HUES6 (cell line): ENCODE results near the gene FKBP1A.

Experiments
- H3K27ac ChIP-seq: 2 replicates; pipeline ENCODE4 v1.7.0; 2013; ENCODE audit warnings: low read depth, mild to moderate bottlenecking, low read length, inconsistent platforms
- H3K27me3 ChIP-seq: 2 replicates; pipeline ENCODE4 v1.6.1; 2013; ENCODE audit warnings: low read length; ENCODE audit not compliant: control insufficient read depth, insufficient read depth
- H3K36me3 ChIP-seq: 2 replicates; pipeline ENCODE4 v1.6.1; 2013; ENCODE audit warnings: low read length; ENCODE audit not compliant: control insufficient read depth, insufficient read depth
- H3K4me1 ChIP-seq: 2 replicates; pipeline ENCODE4 v1.6.1; 2013; ENCODE audit warnings: low read length; ENCODE audit not compliant: control insufficient read depth, insufficient read depth
- H3K4me3 ChIP-seq: 2 replicates; pipeline ENCODE4 v1.5.1; 2013; ENCODE audit warnings: low read depth, low read length
- H3K9ac ChIP-seq: one replicate; pipeline ENCODE4 v1.6.1; 2013; ENCODE audit warnings: mild to moderate bottlenecking, low read length
- H3K9me3 ChIP-seq: 2 replicates; pipeline ENCODE4 v1.6.1; 2013; ENCODE audit warnings: low read depth, low read length; ENCODE audit not compliant: control insufficient read depth, insufficient read depth

Gene FKBP1A

DNA sequence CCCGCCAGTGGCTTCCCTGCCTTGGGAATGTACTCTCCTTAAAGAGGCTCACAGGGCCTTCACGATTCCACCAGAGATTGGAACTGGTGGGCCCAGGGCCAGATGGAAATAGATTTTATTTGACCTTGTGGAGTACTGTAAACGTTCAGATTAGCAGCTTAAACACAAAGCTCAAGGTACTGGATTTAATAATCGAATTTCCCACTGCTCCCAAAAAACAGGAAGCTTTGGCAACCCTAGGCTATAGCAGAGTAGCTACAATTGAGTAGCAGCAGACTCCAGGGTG lies 71.3 kb downstream of the FKBP1A start:
- Histone ChIP-seq H3K27me3 (no peaks in the 10 kb centered on the region), H3K36me3 (no peaks in the 10 kb centered on the region), H3K4me3 (no peak overlapping the region), H3K27ac (no peak overlapping the region), H3K4me1 (peaks cover 7% of the 10 kb centered on the region), H3K9ac (no peak overlapping the region), H3K9me3 (no peaks in the 10 kb centered on the region)

DNA sequence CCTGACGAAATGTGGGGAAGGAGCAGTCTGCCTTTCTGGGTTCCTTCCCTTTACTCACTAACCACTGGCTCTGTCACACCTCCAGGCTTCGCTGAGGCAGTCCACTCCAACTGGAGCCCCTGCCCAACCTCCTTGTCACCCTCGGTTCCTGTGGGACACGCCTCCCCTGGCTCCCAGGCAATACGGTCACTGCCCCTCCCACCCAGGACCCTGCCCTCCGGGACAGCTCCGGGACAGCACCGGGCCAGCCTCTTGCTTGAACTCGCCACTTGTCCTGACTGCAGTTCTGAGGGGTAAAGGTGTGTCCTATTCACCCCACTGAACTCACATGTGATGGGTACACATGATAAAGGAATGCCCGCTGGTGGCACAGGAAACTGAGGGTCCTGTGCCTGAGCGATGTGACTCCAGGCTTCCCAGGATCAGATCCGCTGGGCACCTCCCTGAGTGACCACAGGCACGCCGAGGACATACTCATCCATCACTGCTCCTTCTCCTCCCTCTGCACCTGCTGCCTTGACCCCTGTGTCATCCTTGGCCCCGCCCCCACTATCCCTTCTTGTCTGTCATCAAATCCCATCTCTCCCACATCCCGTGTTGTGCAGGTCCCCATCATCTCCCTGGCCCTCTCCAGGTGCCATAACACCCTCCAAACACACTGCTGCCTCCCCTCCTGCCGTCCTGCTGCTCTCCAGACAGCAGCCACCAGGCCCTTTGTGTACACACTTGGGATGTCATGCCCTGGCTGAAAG lies 71.8 kb downstream of the FKBP1A start:
- Histone ChIP-seq H3K9me3 (no peaks in the 10 kb centered on the region), H3K9ac (no peak overlapping the region), H3K4me1 (peaks cover 2% of the 10 kb centered on the region), H3K36me3 (no peaks in the 10 kb centered on the region), H3K4me3 (no peak overlapping the region), H3K27ac (no peak overlapping the region), H3K27me3 (no peaks in the 10 kb centered on the region)

DNA sequence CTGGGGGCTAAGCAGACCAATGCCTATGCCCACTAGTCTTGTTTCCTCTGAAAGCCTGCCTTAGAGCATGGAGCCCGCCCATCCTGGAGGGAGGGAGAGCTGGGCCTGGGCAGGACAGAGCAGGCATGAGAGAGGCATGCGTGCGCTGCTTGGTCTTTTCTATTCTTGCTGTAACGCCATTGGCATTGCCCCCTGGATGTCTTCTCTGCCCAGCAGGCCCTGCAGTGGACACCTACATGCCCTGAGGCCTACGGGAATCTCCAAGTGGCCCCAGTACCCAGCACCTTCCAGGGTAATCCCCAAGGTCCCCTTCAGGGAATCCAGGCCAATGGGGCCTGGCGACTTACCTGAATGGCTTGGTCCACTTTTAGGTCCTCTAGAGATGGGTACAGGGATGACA lies 72.8 kb downstream of the FKBP1A start:
- H3K27me3 ChIP-seq = no peaks in the 10 kb centered on the region
- H3K4me1 ChIP-seq = no peaks in the 10 kb centered on the region
- no peaks in the 10 kb centered on the region for H3K36me3 ChIP-seq
- no peak overlapping the region for H3K27ac ChIP-seq
- no peaks in the 10 kb centered on the region for H3K9me3 ChIP-seq
- no peak overlapping the region for H3K4me3 ChIP-seq
- no peak overlapping the region for H3K9ac ChIP-seq

DNA sequence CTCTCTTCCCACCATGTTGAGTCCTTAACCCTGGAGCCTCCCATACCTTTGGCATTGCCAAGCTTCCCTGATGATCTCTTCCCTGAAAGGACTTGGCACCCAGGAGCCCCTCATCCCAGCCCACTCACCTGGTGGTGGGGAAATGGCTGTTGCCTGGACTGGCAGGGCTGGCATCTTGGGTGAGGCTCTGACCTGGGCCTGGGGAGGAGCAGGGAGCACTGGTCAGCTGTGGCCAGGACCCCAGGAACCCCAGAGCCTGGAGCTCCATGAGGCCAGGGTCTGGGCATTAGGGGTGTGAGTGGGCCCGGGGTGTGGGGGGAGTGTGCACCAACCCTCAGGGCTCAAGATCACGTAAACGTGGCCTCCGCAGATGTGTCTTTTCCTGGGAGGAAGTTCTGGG lies 73.4 kb downstream of the FKBP1A start:
- Histone ChIP-seq H3K27me3 (no peaks in the 10 kb centered on the region), H3K9ac (no peak overlapping the region), H3K27ac (no peak overlapping the region), H3K4me1 (no peaks in the 10 kb centered on the region), H3K4me3 (no peak overlapping the region), H3K36me3 (no peaks in the 10 kb centered on the region), H3K9me3 (no peaks in the 10 kb centered on the region)

DNA sequence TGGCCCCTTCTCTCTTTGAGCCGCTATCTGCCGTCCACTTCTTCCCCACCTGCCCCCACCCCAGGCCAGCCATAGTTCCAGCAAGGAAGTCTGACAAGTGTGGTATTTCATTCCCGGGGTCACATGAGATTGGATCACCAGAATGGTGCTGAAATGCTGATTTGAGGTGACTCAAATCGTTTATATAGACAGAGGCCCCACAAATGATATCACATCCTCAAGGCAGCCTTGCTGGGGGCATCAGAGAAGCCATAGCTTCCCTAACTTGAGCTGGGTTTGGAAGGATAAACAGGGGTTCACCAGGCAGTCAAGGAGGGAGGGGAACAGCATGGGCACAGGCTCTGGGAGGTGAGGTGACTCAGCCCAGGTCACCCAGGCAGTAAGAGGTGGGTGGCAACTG lies 73.8 kb downstream of the FKBP1A start:
- no peaks in the 10 kb centered on the region for H3K27me3 ChIP-seq
- H3K27ac ChIP-seq = no peak overlapping the region
- H3K9me3 ChIP-seq = no peaks in the 10 kb centered on the region
- no peak overlapping the region for H3K4me3 ChIP-seq
- no peak overlapping the region for H3K9ac ChIP-seq
- no peaks in the 10 kb centered on the region for H3K4me1 ChIP-seq
- H3K36me3 ChIP-seq = no peaks in the 10 kb centered on the region
